DMS 273 (cell line): ENCODE data around the gene DGKI.

Experiments
- DNase-seq: peaks from one replicate; lab custom pipeline; 2025; ENCODE audit not compliant: unreplicated experiment; lab: John Stamatoyannopoulos, UW

DGKI gene

DNA sequence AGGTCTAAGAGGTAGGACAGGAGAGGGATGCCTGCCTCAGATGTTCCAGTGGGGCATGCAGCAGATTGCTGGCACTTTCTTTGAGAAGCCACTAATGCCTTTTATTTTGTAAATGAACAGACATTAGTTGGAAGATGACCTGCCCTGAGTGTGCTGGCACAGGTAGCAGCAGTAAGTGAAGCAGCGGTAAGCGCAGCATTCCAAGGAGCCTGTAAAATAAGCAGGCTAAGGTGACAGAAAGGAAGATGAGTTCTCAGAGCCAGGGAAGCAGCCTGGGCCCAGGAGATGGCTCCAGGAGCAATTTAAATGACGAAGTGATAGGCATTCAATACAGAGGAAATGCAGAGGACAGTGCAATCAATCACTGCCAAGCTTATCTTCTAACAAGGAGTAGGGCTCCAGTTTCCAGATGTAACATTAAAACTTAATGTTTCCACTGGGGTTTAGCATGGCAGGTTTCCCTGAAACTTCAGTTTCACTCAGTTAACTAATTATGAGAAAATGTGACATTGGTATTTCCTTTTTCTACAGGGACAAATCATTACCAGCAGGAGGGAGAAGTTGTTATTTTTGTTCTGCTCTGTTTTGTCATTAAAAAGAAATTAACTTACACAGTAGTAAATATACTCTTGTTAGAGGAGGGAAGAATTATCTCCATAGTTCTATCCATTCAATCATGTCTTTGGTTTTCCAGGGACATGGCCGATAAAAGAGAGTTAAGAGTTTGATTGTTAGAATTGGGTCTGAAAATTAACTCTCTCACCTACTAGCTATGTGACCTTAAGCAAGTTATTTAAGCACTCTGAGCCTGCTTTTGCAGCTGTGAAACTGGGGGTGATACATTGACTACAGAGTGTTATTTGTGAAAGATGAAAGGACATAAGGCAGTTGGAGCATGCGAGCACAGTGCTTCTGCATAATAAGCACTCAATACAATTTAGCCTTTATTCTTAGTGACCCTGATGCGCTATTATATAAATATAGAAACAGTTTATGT is 406.6 kb downstream of the DGKI start:
- no peak for DNase-seq

- no peak for DNase-seq
Observed at GRCh38 chr7:137434946-137435345, 411.8 kb downstream of the DGKI start.

GRCh38 chr7:137434530-137434929 is 412.2 kb downstream of the DGKI start:
- no peak for DNase-seq

DNA sequence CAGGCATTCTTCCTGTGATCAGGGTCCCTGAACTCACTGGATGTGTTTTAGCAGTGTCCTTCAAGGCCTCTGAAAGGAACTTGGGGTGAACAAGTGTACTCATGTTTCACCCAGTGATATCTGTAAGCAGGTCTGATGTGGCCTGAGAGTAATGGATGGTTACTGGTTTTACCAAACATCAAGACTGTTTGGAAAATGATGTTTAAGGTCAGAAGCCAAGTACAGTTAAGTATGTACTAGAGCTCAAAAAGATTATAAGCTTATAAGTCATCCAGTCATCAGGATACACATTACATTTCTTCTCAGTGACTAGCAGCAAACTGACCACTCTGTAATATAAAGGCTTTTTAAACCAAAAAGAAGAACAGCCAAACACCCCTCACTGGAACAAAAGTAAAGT is 423.5 kb downstream of the DGKI start:
- no peak for DNase-seq

DNA sequence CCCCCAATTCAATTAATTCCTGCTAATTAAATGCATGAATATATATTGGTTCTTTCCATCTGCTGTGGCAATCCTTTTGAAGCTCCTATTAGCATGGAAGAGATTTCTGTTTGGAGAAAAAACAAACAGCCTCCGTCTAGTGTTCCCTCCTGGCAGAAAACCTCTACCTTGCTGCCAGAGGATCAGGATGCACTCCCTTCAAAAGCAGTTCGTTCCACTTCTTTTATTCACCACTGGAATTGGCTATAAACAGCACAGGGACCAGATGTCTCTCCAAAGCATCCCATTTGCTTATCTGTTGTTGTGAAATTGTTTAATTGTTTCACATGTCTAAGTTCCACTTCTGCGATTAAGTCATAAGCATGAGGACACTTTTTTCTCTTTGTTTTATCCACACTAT is 425.4 kb downstream of the DGKI start:
- no peak for DNase-seq

DNA sequence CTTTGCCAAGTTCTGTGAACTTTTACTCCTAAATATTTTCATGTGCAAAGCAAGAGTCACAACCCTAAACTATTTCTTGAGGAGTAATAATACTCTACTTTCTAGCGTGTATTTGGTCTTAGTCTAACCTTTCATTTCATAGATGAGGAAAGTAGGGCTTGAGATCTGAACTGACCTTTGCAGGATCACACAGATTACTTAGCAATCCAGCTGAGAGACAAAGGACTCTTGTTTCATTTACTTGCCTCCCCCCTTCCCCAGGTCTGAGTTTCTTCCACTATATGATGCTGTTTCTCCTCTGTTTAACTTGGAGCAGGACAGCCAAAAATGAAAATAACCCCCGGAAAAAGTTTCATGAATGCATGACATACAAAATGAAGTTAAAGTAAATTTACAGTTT is 427.9 kb downstream of the DGKI start:
- no peak for DNase-seq

DNA sequence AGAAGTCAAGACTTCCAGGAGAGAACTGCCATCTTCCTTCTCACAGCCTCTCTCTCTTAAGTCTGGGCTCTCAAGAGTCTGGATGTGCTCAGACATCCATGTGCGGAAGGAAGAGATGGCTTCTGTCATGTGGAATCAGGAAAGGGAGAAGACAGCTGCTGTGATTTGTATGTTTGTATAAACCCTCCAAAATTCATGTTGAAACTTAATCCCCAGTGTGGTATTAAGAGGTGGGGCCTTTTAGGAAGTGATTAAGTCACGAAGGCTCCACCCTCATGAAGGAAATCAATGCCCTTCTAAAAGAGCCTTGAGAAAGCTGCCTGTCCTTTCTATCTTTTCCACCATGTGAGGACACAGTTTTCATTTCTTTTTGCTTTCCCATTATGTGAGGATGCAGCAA is 429.3 kb downstream of the DGKI start:
- no peak for DNase-seq

GRCh38 chr7:137413901-137414300 is 432.9 kb downstream of the DGKI start:
- no peak for DNase-seq

DNA sequence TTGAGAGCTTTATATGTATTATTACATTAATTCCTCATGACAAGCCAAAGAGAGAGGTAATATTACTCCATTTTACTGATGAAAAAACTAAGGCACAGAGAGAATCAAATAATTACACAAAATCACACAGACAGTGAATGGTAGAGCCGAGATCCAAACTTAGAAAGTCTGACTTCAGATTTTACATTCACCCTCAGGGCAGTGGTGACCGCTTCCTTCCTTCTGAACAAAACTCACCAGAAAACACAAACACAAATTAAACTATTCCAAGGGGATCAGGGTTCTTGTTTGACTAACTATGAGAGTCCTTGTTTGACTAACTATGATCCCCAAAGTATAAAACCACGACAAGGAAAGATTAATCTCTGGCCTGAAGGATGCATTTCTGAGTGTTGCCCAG is 435.3 kb downstream of the DGKI start:
- DNase-seq, result no peak

DNA sequence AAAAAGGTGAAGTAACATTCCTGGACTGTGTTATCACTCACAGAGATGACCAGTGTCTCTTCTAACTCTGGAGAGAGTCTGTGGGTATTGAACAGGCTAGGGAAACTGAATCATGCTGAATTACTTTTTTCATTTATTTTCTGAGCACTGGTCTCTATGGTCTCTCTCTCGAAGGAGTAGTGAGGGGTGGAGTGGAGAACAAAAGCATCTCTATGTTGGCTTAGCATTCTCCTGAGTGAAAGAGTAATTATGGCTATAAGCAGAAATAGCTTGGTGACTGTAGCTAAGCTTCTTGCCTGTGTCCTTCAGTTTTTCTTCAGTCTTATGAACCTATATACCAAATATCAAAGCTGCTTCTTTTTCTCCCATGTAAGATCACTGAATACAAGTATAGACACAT is 438.6 kb downstream of the DGKI start:
- DNase-seq, result no peak

- DNase-seq, result no peak
Observed at GRCh38 chr7:137407078-137407477, 439.7 kb downstream of the DGKI start.

GRCh38 chr7:137404660-137405317 is 442.0 kb downstream of the DGKI start:
- no peak for DNase-seq

GRCh38 chr7:137403353-137403695 is 443.4 kb downstream of the DGKI start:
- no peak for DNase-seq

DNA sequence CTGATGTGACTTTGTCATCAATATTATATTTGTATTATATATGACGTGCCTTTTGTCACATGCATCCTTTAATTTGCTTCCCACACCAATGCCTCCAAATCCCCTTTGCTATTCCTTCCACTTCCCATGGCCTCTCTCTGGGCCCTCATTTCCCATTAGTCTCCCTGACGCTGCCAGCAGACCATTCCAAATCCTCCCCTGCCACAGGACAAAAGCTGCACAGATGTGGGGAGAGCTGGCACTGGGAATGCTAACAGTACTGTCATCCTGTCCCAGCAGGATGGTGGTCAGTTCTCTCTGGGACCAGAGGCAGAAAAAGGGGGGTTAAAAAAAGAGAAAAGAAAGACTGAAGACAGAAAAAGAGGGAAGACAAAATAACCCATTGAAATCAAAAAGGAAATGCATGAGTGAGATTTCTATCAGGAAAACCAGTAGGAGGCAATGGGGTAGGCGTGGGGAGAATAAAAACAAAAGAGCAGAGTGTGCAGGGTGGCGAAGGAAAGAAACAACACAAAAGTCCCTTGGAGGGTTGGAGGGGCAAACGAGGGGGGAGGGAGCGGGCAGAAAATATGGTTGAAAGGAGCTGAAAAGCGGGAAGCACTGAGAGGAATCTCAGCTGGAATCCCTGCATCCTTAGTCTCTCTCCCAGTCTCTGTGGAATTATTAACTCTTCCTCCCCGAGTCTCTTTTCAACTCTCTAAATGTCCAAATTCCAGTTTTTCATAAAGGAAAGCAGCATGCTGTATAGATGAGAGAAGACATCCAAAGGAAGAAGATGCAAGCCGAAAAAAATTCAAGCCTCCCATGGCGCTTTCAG is 444.0 kb downstream of the DGKI start:
- DNase-seq, result no peak

- DNase-seq, result no peak
Observed at GRCh38 chr7:137399827-137400823, 446.6 kb downstream of the DGKI start.

DNA sequence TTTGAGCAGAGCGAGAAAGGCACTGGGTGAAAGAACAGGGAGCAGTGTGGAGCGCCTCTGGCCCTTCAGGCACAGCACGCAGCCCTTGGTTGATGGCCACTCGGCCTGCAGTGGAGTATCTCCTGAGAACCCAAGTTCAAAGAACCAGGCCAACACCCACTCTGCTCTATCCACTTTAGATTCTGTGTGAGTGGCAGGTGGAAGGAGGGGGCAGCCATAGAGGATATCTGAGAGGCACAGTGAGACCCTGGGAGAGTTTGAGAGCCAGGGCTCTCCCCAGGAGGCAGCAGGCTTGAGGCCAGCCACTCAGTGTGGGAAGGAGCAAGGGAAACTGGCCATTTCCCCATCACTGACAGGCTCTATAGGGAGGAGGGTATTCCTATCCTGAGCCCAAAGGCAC is 450.7 kb downstream of the DGKI start:
- no peak for DNase-seq

GRCh38 chr7:137395420-137395819 is 451.4 kb downstream of the DGKI start:
- no peak for DNase-seq

DNA sequence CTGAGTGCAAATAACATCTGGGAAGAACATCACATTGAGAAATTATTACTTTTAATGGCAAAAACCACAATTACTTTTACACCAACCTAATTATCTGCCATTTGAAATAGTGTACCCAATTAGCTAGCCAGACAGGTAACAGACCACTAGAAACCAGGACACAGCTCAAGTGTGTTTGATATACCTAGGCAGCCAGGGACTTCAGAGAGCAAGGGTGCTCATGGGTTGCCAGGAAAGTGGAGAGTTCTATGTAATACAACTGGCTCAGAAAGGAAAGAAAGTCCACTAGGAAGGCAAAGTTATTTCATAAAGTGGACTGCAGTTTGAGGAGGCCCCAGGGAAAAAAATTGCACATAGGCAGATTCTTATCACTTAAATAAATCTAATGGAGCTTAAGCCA is 453.2 kb downstream of the DGKI start:
- DNase-seq, result no peak

- no peak for DNase-seq
Observed at GRCh38 chr7:137390076-137390475, 456.7 kb downstream of the DGKI start.

- no peak for DNase-seq
Observed at GRCh38 chr7:137388916-137389315, 457.9 kb downstream of the DGKI start.
